ENCODE data around the gene KITLG. TPM values are rescaled to one million over a fixed set of nuclear protein-coding genes. Genes with fewer than 3 reads are reported as not detected.

Gene KITLG
- total and polyA plus RNA-seq, 4 donors: 0.39 to 3.0 (median 0.86) TPM

DNA sequence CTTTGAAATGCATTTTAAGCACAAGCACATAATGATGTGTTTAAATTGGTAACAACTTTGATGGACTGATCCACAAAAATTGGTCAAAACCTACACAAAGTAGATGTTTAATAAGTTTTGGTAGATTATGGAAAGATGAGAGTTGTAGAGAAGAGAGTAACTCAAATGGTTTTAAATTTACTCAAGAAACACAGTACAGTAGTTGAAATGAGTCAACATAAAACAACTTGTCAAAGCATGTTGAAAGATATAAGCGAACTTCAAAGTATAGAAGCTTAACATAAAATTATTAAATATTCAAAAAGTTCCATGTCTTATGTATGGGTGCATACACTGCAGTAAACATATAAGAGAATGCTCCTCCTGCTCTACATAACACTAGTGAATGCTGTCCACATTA, 49.4 kb downstream of the KITLG start:
- TF ChIP-seq, protein P1, sequence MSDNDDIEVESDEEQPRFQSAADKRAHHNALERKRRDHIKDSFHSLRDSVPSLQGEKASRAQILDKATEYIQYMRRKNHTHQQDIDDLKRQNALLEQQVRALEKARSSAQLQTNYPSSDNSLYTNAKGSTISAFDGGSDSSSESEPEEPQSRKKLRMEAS (IDR thresholded peaks at IDR 0.05): no peak
- no peak for TF ChIP-seq RAD21 (IDR thresholded peaks at IDR 0.05)
- TF ChIP-seq HNF4A (conservative IDR thresholded peaks at IDR 0.05): no peak
- TF ChIP-seq NR2F2 (IDR thresholded peaks at IDR 0.05): no peak
- no peak for TF ChIP-seq FOXA1 (IDR thresholded peaks at IDR 0.05)
- TF ChIP-seq, protein P2, sequence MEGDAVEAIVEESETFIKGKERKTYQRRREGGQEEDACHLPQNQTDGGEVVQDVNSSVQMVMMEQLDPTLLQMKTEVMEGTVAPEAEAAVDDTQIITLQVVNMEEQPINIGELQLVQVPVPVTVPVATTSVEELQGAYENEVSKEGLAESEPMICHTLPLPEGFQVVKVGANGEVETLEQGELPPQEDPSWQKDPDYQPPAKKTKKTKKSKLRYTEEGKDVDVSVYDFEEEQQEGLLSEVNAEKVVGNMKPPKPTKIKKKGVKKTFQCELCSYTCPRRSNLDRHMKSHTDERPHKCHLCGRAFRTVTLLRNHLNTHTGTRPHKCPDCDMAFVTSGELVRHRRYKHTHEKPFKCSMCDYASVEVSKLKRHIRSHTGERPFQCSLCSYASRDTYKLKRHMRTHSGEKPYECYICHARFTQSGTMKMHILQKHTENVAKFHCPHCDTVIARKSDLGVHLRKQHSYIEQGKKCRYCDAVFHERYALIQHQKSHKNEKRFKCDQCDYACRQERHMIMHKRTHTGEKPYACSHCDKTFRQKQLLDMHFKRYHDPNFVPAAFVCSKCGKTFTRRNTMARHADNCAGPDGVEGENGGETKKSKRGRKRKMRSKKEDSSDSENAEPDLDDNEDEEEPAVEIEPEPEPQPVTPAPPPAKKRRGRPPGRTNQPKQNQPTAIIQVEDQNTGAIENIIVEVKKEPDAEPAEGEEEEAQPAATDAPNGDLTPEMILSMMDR (IDR thresholded peaks at IDR 0.05; ENCODE audit: low read depth, low read length, missing input control): no peak
- TF ChIP-seq, protein P3, sequence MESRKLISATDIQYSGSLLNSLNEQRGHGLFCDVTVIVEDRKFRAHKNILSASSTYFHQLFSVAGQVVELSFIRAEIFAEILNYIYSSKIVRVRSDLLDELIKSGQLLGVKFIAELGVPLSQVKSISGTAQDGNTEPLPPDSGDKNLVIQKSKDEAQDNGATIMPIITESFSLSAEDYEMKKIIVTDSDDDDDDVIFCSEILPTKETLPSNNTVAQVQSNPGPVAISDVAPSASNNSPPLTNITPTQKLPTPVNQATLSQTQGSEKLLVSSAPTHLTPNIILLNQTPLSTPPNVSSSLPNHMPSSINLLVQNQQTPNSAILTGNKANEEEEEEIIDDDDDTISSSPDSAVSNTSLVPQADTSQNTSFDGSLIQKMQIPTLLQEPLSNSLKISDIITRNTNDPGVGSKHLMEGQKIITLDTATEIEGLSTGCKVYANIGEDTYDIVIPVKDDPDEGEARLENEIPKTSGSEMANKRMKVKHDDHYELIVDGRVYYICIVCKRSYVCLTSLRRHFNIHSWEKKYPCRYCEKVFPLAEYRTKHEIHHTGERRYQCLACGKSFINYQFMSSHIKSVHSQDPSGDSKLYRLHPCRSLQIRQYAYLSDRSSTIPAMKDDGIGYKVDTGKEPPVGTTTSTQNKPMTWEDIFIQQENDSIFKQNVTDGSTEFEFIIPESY (IDR thresholded peaks at IDR 0.05): no peak
- no peak for TF ChIP-seq TAF1 (conservative IDR thresholded peaks at IDR 0.05)
- no peak for TF ChIP-seq RXRA (IDR thresholded peaks at IDR 0.05)
- TF ChIP-seq, protein P4, sequence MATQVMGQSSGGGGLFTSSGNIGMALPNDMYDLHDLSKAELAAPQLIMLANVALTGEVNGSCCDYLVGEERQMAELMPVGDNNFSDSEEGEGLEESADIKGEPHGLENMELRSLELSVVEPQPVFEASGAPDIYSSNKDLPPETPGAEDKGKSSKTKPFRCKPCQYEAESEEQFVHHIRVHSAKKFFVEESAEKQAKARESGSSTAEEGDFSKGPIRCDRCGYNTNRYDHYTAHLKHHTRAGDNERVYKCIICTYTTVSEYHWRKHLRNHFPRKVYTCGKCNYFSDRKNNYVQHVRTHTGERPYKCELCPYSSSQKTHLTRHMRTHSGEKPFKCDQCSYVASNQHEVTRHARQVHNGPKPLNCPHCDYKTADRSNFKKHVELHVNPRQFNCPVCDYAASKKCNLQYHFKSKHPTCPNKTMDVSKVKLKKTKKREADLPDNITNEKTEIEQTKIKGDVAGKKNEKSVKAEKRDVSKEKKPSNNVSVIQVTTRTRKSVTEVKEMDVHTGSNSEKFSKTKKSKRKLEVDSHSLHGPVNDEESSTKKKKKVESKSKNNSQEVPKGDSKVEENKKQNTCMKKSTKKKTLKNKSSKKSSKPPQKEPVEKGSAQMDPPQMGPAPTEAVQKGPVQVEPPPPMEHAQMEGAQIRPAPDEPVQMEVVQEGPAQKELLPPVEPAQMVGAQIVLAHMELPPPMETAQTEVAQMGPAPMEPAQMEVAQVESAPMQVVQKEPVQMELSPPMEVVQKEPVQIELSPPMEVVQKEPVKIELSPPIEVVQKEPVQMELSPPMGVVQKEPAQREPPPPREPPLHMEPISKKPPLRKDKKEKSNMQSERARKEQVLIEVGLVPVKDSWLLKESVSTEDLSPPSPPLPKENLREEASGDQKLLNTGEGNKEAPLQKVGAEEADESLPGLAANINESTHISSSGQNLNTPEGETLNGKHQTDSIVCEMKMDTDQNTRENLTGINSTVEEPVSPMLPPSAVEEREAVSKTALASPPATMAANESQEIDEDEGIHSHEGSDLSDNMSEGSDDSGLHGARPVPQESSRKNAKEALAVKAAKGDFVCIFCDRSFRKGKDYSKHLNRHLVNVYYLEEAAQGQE (IDR thresholded peaks at IDR 0.05): no peak
- no peak for TF ChIP-seq HNF4G (IDR thresholded peaks at IDR 0.05)
- no peak for TF ChIP-seq SP1 (IDR thresholded peaks at IDR 0.05)
- TF ChIP-seq, protein P5, sequence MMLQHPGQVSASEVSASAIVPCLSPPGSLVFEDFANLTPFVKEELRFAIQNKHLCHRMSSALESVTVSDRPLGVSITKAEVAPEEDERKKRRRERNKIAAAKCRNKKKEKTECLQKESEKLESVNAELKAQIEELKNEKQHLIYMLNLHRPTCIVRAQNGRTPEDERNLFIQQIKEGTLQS (IDR thresholded peaks at IDR 0.05): no peak
- no peak for TF ChIP-seq JUND (IDR thresholded peaks at IDR 0.05)
- 93% methylated on average over 1 of the region's 1 CpG for WGBS
- DNase-seq (ENCODE audit: low spot score): no peak

More for the DNA sequence above, 49.4 kb downstream of the KITLG start:
- H3K4me1 ChIP-seq (ENCODE audit: control insufficient read depth in 4 of 4, insufficient read depth in 4 of 4, low read length in 3 of 4): peaks cover 0 to 3% (median 0%) of the 10 kb centered on the region in 4 donors
- peaks cover 0 to 2% (median 0%) of the 10 kb centered on the region in 4 donors for H3K36me3 ChIP-seq (ENCODE audit: control insufficient read depth in 4 of 4, insufficient read depth in 3 of 4, low read depth in 1 of 4, low read length in 3 of 4)
- no peak overlapping the region for H3K4me3 ChIP-seq (ENCODE audit: low read depth in 1 of 3, low read length in 3 of 3)
- H3K27me3 ChIP-seq (ENCODE audit: control insufficient read depth in 4 of 4, insufficient read depth in 4 of 4, low read length in 3 of 4): no peaks in the 10 kb centered on the region
- H3K9me3 ChIP-seq (ENCODE audit: control insufficient read depth in 4 of 4, low read length in 3 of 4): peaks cover 0 to 10% (median 5%) of the 10 kb centered on the region in 4 donors
- H3K27ac ChIP-seq (ENCODE audit: low read depth in 1 of 2, low read length in 2 of 2): no peak overlapping the region
- no peak overlapping the region for H3K9ac ChIP-seq (ENCODE audit: low read depth in 1 of 2, low read length in 2 of 2)
